ENCODE data around the gene TNFRSF19. TPM values are rescaled to one million over a fixed set of nuclear protein-coding genes. Genes with fewer than 3 reads are reported as not detected.

The TNFRSF19 gene
- total and polyA plus RNA-seq, 2 of the 13 experiments (the other 11 are each of a cell fraction or from before 2014, with no cell fraction given): 75.3 to 77.7 TPM

GRCh38 chr13:23579072-23579895, 9.1 kb downstream of the TNFRSF19 start (continued):
- TF ChIP-seq DMAP1 (CRISPR knock-in tag; IDR thresholded peaks at IDR 0.05) (no peak), MLLT10 (CRISPR knock-in tag; IDR thresholded peaks at IDR 0.05) (no peak), ARNT2 (CRISPR knock-in tag; IDR thresholded peaks at IDR 0.05; ENCODE audit: low read depth) (no peak), ZNF143 (CRISPR knock-in tag; IDR thresholded peaks at IDR 0.05) (peak; percentile 25; the same call in 1 of the 2 replicates), ZNF570 (CRISPR knock-in tag; IDR thresholded peaks at IDR 0.05; ENCODE audit: borderline replicate concordance) (no peak), ATF3 (CRISPR knock-in tag; IDR thresholded peaks at IDR 0.05) (no peak), ZNF788 (CRISPR knock-in tag; IDR thresholded peaks at IDR 0.05; ENCODE audit: borderline replicate concordance) (no peak), SP5 (CRISPR knock-in tag; IDR thresholded peaks at IDR 0.05; ENCODE audit: borderline replicate concordance, low read depth) (peak; percentile 11; the same call in 1 of the 2 replicates), TCF7 (IDR thresholded peaks at IDR 0.05; ENCODE audit: low read depth) (no peak), TBX3 (IDR thresholded peaks at IDR 0.05; ENCODE audit: borderline replicate concordance) (no peak), ZSCAN22 (CRISPR knock-in tag; IDR thresholded peaks at IDR 0.05) (no peak), ZNF335 (CRISPR knock-in tag; IDR thresholded peaks at IDR 0.05) (no peak), DPF2 (CRISPR knock-in tag; IDR thresholded peaks at IDR 0.05; ENCODE audit: borderline replicate concordance, low read depth) (no peak), ZNF329 (CRISPR knock-in tag; IDR thresholded peaks at IDR 0.05; ENCODE audit: low read depth) (no peak), ZBTB33 (CRISPR knock-in tag; IDR thresholded peaks at IDR 0.05) (no peak), ZNF646 (CRISPR knock-in tag; IDR thresholded peaks at IDR 0.05) (no peak), ZNF18 (CRISPR knock-in tag; IDR thresholded peaks at IDR 0.05; ENCODE audit: insufficient replicate concordance) (peak; percentile 72), LCORL (IDR thresholded peaks at IDR 0.05) (no peak), LCORL (CRISPR knock-in tag; IDR thresholded peaks at IDR 0.05) (0 out of 2 replicates have a peak, but pooled peaks have one; percentile 28)
